ENCODE data around the gene B3GALT4. TPM values are rescaled to one million over a fixed set of nuclear protein-coding genes. Genes with fewer than 3 reads are reported as not detected.
A peak's percentile ranks its signal among the peaks of the same experiment; 100 is the strongest.

Gene B3GALT4
- total RNA-seq, 1 donor from 2014 or later, result 4.6 TPM

- H3K27me3 Mint-ChIP-seq (ENCODE audit: low read depth), result peaks cover 48% of the 10 kb centered on the region
These were observed 35.0 kb upstream of the B3GALT4 start for GRCh38 chr6:33241968-33242367.

GRCh38 chr6:33243476-33243875 is 33.4 kb upstream of the B3GALT4 start:
- no peak for TF ChIP-seq CTCF (IDR thresholded peaks at IDR 0.05; ENCODE audit: unreplicated experiment)
- peaks cover 5% of the 10 kb centered on the region for H3K4me1 Mint-ChIP-seq
- no peak for DNase-seq (ENCODE audit: low spot score in 2 of 2, unreplicated experiment in 2 of 2)
- H3K36me3 Mint-ChIP-seq, result no peaks in the 10 kb centered on the region
- H3K4me3 Mint-ChIP-seq, result no peak overlapping the region
- H3K9me3 Mint-ChIP-seq, result no peaks in the 10 kb centered on the region
- peaks cover 48% of the 10 kb centered on the region for H3K27me3 Mint-ChIP-seq (ENCODE audit: low read depth)
- no peak overlapping the region for H3K27ac Mint-ChIP-seq

More at GRCh38 chr6:33241968-33242367, 35.0 kb upstream of the B3GALT4 start:
- Mint-ChIP-seq H3K36me3 (no peaks in the 10 kb centered on the region), H3K9me3 (no peaks in the 10 kb centered on the region), H3K4me3 (no peak overlapping the region), H3K4me1 (no peaks in the 10 kb centered on the region), H3K27ac (no peak overlapping the region)
- no peak for DNase-seq (ENCODE audit: low spot score in 2 of 2, unreplicated experiment in 2 of 2)
- no peak for TF ChIP-seq CTCF (IDR thresholded peaks at IDR 0.05; ENCODE audit: unreplicated experiment)

- H3K27me3 Mint-ChIP-seq (ENCODE audit: low read depth), result peaks cover 19% of the 10 kb centered on the region
- peak overlapping the region; percentile 71 for H3K27ac Mint-ChIP-seq
- peaks cover 21% of the 10 kb centered on the region for H3K36me3 Mint-ChIP-seq
- TF ChIP-seq CTCF (IDR thresholded peaks at IDR 0.05; ENCODE audit: unreplicated experiment), result peak; percentile 85
- peak overlapping the region; percentile 81 for H3K4me3 Mint-ChIP-seq
- H3K9me3 Mint-ChIP-seq, result no peaks in the 10 kb centered on the region
- DNase-seq (ENCODE audit: low spot score in 2 of 2, unreplicated experiment in 2 of 2), result peak; percentile 81 to 94
- peaks cover 18% of the 10 kb centered on the region for H3K4me1 Mint-ChIP-seq
These were observed 28.8 kb upstream of the B3GALT4 start for GRCh38 chr6:33247977-33248642.

GRCh38 chr6:33248643-33248931 is 28.3 kb upstream of the B3GALT4 start:
- peaks cover 14% of the 10 kb centered on the region for H3K27me3 Mint-ChIP-seq (ENCODE audit: low read depth)
- peaks cover 18% of the 10 kb centered on the region for H3K4me1 Mint-ChIP-seq
- peak; percentile 49 for TF ChIP-seq CTCF (IDR thresholded peaks at IDR 0.05; ENCODE audit: unreplicated experiment)
- H3K4me3 Mint-ChIP-seq, result peak overlapping the region; percentile 81
- no peaks in the 10 kb centered on the region for H3K9me3 Mint-ChIP-seq
- peak overlapping the region; percentile 71 for H3K27ac Mint-ChIP-seq
- no peak for DNase-seq (ENCODE audit: low spot score in 2 of 2, unreplicated experiment in 2 of 2)
- H3K36me3 Mint-ChIP-seq, result peaks cover 21% of the 10 kb centered on the region

GRCh38 chr6:33248932-33249731 is 27.8 kb upstream of the B3GALT4 start:
- DNase-seq (ENCODE audit: low spot score in 2 of 2, unreplicated experiment in 2 of 2), result peak; percentile 80 to 89
- no peak for TF ChIP-seq CTCF (IDR thresholded peaks at IDR 0.05; ENCODE audit: unreplicated experiment)
- H3K9me3 Mint-ChIP-seq, result no peaks in the 10 kb centered on the region
- peak overlapping the region; percentile 81 for H3K4me3 Mint-ChIP-seq
- peak overlapping the region; percentile 85 for H3K27ac Mint-ChIP-seq
- peaks cover 18% of the 10 kb centered on the region for H3K4me1 Mint-ChIP-seq
- peaks cover 21% of the 10 kb centered on the region for H3K36me3 Mint-ChIP-seq
- peaks cover 9% of the 10 kb centered on the region for H3K27me3 Mint-ChIP-seq (ENCODE audit: low read depth)

Data from mesothelial cell of epicardium (in vitro differentiated cells).